HFF-Myc (cell line): ENCODE measurements around the gene OR2T11.

Source experiments
- DNase-seq: peaks from one replicate; pipeline ENCODE4 v3.0.0-alpha.2; 2011; ENCODE audit warnings: low read depth; ENCODE audit errors: extremely low read depth
- H3K4me3 ChIP-seq: replicated peaks from 2 replicates; pipeline ENCODE4 v1.5.1; 2011; ENCODE audit warnings: low read depth, mild to moderate bottlenecking, control low read depth, low read length
- CTCF ChIP-seq: IDR thresholded peaks from 2 replicates; pipeline ENCODE4 v1.5.1; 2012; ENCODE audit warnings: mild to moderate bottlenecking, low read depth, low read length, control low read depth; ENCODE audit errors: missing control alignments

Gene OR2T11

GRCh38 chr1:248621770-248622169 lies 13.1 kb downstream of the OR2T11 start:
- no peak for DNase-seq
- H3K4me3 ChIP-seq: no peak overlapping the region
- TF ChIP-seq CTCF: no peak

GRCh38 chr1:248618878-248619277 lies 16.0 kb downstream of the OR2T11 start:
- TF ChIP-seq CTCF: peak; percentile 23
- H3K4me3 ChIP-seq: no peak overlapping the region
- DNase-seq: no peak

- DNase-seq: no peak
- TF ChIP-seq CTCF: no peak
- H3K4me3 ChIP-seq: no peak overlapping the region
These were observed 16.8 kb downstream of the OR2T11 start for GRCh38 chr1:248618119-248618518.

- TF ChIP-seq CTCF: no peak
- H3K4me3 ChIP-seq: no peak overlapping the region
- no peak for DNase-seq
These were observed 21.1 kb downstream of the OR2T11 start for GRCh38 chr1:248613742-248614141.

GRCh38 chr1:248611883-248612414 lies 22.9 kb downstream of the OR2T11 start:
- DNase-seq: no peak

GRCh38 chr1:248610301-248610700 lies 24.6 kb downstream of the OR2T11 start:
- TF ChIP-seq CTCF: no peak
- H3K4me3 ChIP-seq: no peak overlapping the region
- no peak for DNase-seq

More at GRCh38 chr1:248611883-248612414, 22.9 kb downstream of the OR2T11 start:
- no peak for TF ChIP-seq CTCF
- H3K4me3 ChIP-seq: no peak overlapping the region

- no peak for DNase-seq
- TF ChIP-seq CTCF: no peak
- no peak overlapping the region for H3K4me3 ChIP-seq
These were observed 35.5 kb downstream of the OR2T11 start for GRCh38 chr1:248599396-248599795.
